IgD-negative memory B cell (primary cell): ENCODE data around the gene TPSD1. TPM values are rescaled to one million over a fixed set of nuclear protein-coding genes. Genes with fewer than 3 reads are reported as not detected.
A peak's percentile ranks its signal among the peaks of the same experiment; 100 is the strongest.
"Not testable (repeated sequence)": the region's sequence is repeated elsewhere in the genome, so short reads cannot be mapped to it uniquely, and the experiment has no call there.

ENCODE experiments used
- H3K27ac Mint-ChIP-seq, 3 donors: one replicate each; pipeline ENCODE4 v1.8.0; 2020 to 2022; ENCODE audit warnings: mild to moderate bottlenecking in 3 of 3, mixed read lengths in 3 of 3, moderate library complexity in 1 of 3
- H3K27me3 Mint-ChIP-seq: one replicate; pipeline ENCODE4 v1.8.0; 2021; ENCODE audit warnings: mixed read lengths
- H3K36me3 Mint-ChIP-seq: one replicate; pipeline ENCODE4 v1.8.0; 2020; ENCODE audit warnings: mild to moderate bottlenecking, mixed read lengths
- H3K4me1 Mint-ChIP-seq, 3 donors: one replicate each; pipeline ENCODE4 v1.8.0; 2020 to 2022; ENCODE audit warnings: mixed read lengths in 3 of 3, mild to moderate bottlenecking in 1 of 3
- H3K4me3 Mint-ChIP-seq, 4 donors: one replicate each; pipeline ENCODE4 v1.8.0; 2020 to 2022; ENCODE audit warnings: mild to moderate bottlenecking in 4 of 4, mixed read lengths in 4 of 4, moderate library complexity in 3 of 4
- H3K9me3 Mint-ChIP-seq, 3 donors: one replicate each; pipeline ENCODE4 v1.8.0; 2020 to 2021; ENCODE audit warnings: mixed read lengths in 3 of 3, mild to moderate bottlenecking in 1 of 3
- polyA plus RNA-seq: library from polyadenylated mRNA; unstranded; fragments of 300-500 nt; fragmentation: Illumina TruSeq; gene quantifications from one replicate; pipeline ENCODE4 v1.2.3, GENCODE V29; 2021

The TPSD1 gene
- polyA plus RNA-seq, 1 donor from 2014 or later, result not detected

GRCh38 chr16:1262210-1262845, 6.5 kb downstream of the TPSD1 start:
- Mint-ChIP-seq H3K4me3 (peak overlapping the region in 2 of 4 donors; percentile 5 to 56), H3K9me3 (no peaks in the 10 kb centered on the region)

GRCh38 chr16:1262846-1263221, 7.0 kb downstream of the TPSD1 start:
- Mint-ChIP-seq H3K9me3 (no peaks in the 10 kb centered on the region), H3K4me1 (peaks cover 0 to 4% (median 0%) of the 10 kb centered on the region in 3 donors), H3K36me3 (no peaks in the 10 kb centered on the region), H3K27ac (no peak overlapping the region), H3K4me3 (no peak overlapping the region), H3K27me3 (peaks cover 22% of the 10 kb centered on the region)

More at GRCh38 chr16:1262210-1262845, 6.5 kb downstream of the TPSD1 start:
- Mint-ChIP-seq H3K4me1 (peaks cover 0 to 4% (median 0%) of the 10 kb centered on the region in 3 donors), H3K27ac (no peak overlapping the region), H3K36me3 (no peaks in the 10 kb centered on the region), H3K27me3 (peaks cover 22% of the 10 kb centered on the region)

GRCh38 chr16:1263591-1264344, 7.9 kb downstream of the TPSD1 start:
- Mint-ChIP-seq H3K4me3 (no peak overlapping the region), H3K9me3 (no peaks in the 10 kb centered on the region), H3K36me3 (no peaks in the 10 kb centered on the region), H3K27me3 (peaks cover 22% of the 10 kb centered on the region), H3K4me1 (peaks cover 0 to 4% (median 0%) of the 10 kb centered on the region in 3 donors), H3K27ac (no peak overlapping the region)

GRCh38 chr16:1264345-1265089, 8.6 kb downstream of the TPSD1 start:
- Mint-ChIP-seq H3K27me3 (peaks cover 17% of the 10 kb centered on the region), H3K4me1 (no peaks in the 10 kb centered on the region), H3K27ac (no peak overlapping the region), H3K9me3 (no peaks in the 10 kb centered on the region), H3K36me3 (no peaks in the 10 kb centered on the region), H3K4me3 (no peak overlapping the region)

GRCh38 chr16:1265090-1265630, 9.3 kb downstream of the TPSD1 start:
- Mint-ChIP-seq H3K27ac (no peak overlapping the region), H3K4me3 (no peak overlapping the region), H3K36me3 (no peaks in the 10 kb centered on the region), H3K27me3 (peaks cover 15% of the 10 kb centered on the region), H3K4me1 (no peaks in the 10 kb centered on the region), H3K9me3 (no peaks in the 10 kb centered on the region)

GRCh38 chr16:1265826-1266225, 10.0 kb downstream of the TPSD1 start:
- no peaks in the 10 kb centered on the region for H3K36me3 Mint-ChIP-seq
- H3K4me3 Mint-ChIP-seq, result no peak overlapping the region

GRCh38 chr16:1269418-1269817, 13.5 kb downstream of the TPSD1 start:
- not testable (repeated sequence) for H3K27ac Mint-ChIP-seq, H3K27me3 Mint-ChIP-seq, H3K4me3 Mint-ChIP-seq, H3K9me3 Mint-ChIP-seq, H3K4me1 Mint-ChIP-seq, H3K36me3 Mint-ChIP-seq

More at GRCh38 chr16:1265826-1266225, 10.0 kb downstream of the TPSD1 start:
- Mint-ChIP-seq H3K4me1 (no peaks in the 10 kb centered on the region), H3K27me3 (peaks cover 10% of the 10 kb centered on the region), H3K27ac (no peak overlapping the region), H3K9me3 (no peaks in the 10 kb centered on the region)

- Mint-ChIP-seq H3K27ac (no peak overlapping the region), H3K4me1 (peaks cover 0 to 2% (median 0%) of the 10 kb centered on the region in 3 donors), H3K4me3 (peak overlapping the region in 1 of 4 donors; percentile 43), H3K36me3 (no peaks in the 10 kb centered on the region), H3K27me3 (peaks cover 8% of the 10 kb centered on the region), H3K9me3 (no peaks in the 10 kb centered on the region)
Observed at GRCh38 chr16:1271380-1271723, 15.5 kb downstream of the TPSD1 start.

GRCh38 chr16:1271724-1272413, 16.0 kb downstream of the TPSD1 start:
- not testable (repeated sequence) for H3K4me3 Mint-ChIP-seq, H3K27ac Mint-ChIP-seq, H3K27me3 Mint-ChIP-seq, H3K36me3 Mint-ChIP-seq, H3K9me3 Mint-ChIP-seq, H3K4me1 Mint-ChIP-seq

- Mint-ChIP-seq H3K36me3 (no peaks in the 10 kb centered on the region), H3K4me1 (peaks cover 0 to 2% (median 0%) of the 10 kb centered on the region in 3 donors), H3K27me3 (peaks cover 8% of the 10 kb centered on the region), H3K9me3 (no peaks in the 10 kb centered on the region), H3K4me3 (no peak overlapping the region), H3K27ac (no peak overlapping the region)
Observed at GRCh38 chr16:1272453-1273198, 16.8 kb downstream of the TPSD1 start.

- Mint-ChIP-seq H3K4me3 (no peak overlapping the region), H3K27ac (no peak overlapping the region), H3K4me1 (peaks cover 0 to 2% (median 0%) of the 10 kb centered on the region in 3 donors), H3K27me3 (peaks cover 8% of the 10 kb centered on the region), H3K9me3 (no peaks in the 10 kb centered on the region), H3K36me3 (no peaks in the 10 kb centered on the region)
Observed at GRCh38 chr16:1273816-1274215, 17.9 kb downstream of the TPSD1 start.

GRCh38 chr16:1274767-1275166, 18.9 kb downstream of the TPSD1 start:
- Mint-ChIP-seq H3K4me3 (no peak overlapping the region), H3K4me1 (peaks cover 0 to 2% (median 0%) of the 10 kb centered on the region in 3 donors), H3K36me3 (no peaks in the 10 kb centered on the region)

GRCh38 chr16:1275791-1276579, 20.1 kb downstream of the TPSD1 start:
- Mint-ChIP-seq H3K9me3 (no peaks in the 10 kb centered on the region), H3K4me3 (no peak overlapping the region)

More at GRCh38 chr16:1274767-1275166, 18.9 kb downstream of the TPSD1 start:
- Mint-ChIP-seq H3K27ac (no peak overlapping the region), H3K27me3 (peaks cover 8% of the 10 kb centered on the region), H3K9me3 (no peaks in the 10 kb centered on the region)

GRCh38 chr16:1276580-1276878, 20.7 kb downstream of the TPSD1 start:
- H3K27me3 Mint-ChIP-seq, result peaks cover 8% of the 10 kb centered on the region
- no peak overlapping the region for H3K4me3 Mint-ChIP-seq

More at GRCh38 chr16:1275791-1276579, 20.1 kb downstream of the TPSD1 start:
- Mint-ChIP-seq H3K4me1 (peaks cover 0 to 2% (median 0%) of the 10 kb centered on the region in 3 donors), H3K27me3 (peaks cover 8% of the 10 kb centered on the region), H3K36me3 (no peaks in the 10 kb centered on the region), H3K27ac (no peak overlapping the region)

More at GRCh38 chr16:1276580-1276878, 20.7 kb downstream of the TPSD1 start:
- Mint-ChIP-seq H3K9me3 (no peaks in the 10 kb centered on the region), H3K4me1 (peaks cover 0 to 2% (median 0%) of the 10 kb centered on the region in 3 donors), H3K36me3 (no peaks in the 10 kb centered on the region), H3K27ac (no peak overlapping the region)
